ENCODE results near the gene NFAT5.
"Not testable (repeated sequence)": the region's sequence is repeated elsewhere in the genome, so short reads cannot be mapped to it uniquely, and the experiment has no call there.

Gene NFAT5

DNA sequence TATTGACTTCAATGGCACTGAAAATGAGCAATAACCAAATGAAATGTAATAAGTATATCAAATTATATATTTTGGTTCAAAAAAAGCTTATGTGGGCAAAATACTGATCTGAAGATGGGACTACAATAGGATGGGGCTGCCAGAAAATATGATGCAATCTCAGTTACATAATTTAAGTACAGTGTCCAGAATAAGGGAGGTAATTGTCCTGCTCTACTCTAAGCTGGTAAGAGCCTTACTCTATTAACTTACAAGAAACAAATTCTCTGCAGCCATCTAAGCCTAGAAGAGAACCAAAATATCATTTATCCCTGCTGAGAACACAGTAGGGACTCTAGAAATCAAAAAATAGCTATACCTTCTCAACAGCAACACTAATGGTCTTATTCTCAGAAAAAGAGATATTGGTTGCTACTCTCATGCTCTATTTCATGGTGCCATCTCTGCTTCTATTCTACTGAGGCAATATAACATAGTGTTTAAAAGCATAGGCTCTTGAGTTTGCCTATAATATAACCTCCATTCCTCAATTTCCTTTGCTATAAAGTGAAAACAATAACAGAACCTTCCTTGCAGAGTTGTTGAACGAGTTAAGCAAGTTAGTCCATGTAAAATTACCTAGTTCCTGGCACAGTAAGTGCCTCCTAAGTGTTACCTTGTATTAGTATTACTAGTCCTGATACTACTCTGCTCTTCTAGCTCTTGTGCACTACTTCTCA lies 140.6 kb downstream of the NFAT5 start:
- DNase-seq (ENCODE audit: low read depth): no peak

DNA sequence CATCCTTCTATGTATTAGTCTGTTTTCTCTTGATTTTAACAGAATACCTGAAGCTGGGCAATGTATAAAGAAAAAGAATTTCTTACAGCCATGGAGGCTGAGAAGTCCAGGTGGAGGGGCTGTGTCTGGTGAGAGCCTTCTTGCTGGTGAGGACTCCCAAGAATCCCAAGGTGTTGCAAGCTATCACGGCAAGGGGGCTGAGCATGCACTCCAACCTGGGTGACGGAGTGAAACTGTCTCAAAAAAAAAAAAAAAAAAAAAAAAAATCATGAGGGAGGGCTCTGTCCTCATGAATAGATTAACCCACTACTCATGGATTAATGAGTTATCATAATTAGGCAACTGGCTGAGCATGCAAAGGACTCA lies 141.2 kb downstream of the NFAT5 start:
- no peak for DNase-seq (ENCODE audit: low read depth)

DNA sequence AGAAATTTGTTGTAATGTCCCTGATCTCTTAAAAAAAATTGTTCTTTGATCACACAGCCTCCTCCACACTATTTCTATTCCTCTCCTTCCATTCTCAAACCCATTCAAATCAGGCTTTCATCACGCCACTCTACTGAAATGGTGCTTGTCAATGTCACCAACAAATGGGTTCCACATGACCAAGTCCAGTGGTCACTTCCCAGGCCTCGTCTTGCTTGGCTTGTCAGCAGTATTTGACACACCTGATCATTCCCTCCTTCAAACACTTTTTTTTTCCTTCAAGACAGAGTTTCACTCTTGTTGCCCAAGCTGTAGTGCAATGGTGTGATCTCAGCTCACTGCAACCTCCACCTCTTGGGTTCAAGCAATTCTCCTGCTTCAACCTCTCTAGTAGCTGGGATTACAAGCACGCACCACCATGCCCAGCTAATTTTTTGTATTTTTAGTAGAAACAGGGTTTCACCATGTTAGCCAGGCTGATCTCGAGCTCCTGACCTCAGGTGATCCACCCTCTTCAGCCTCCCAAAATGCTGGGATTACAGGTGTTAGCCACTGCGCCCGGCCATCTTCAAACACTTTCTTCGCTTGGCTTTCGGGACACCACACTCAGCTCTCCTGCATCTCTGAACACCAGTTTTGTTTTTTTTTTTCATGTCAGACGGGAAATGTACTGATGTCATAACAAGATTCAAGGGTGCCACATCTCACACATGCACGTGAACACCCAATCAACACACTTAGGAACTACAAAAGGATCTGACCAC lies 142.3 kb downstream of the NFAT5 start:
- no peak for DNase-seq (ENCODE audit: low read depth)

DNA sequence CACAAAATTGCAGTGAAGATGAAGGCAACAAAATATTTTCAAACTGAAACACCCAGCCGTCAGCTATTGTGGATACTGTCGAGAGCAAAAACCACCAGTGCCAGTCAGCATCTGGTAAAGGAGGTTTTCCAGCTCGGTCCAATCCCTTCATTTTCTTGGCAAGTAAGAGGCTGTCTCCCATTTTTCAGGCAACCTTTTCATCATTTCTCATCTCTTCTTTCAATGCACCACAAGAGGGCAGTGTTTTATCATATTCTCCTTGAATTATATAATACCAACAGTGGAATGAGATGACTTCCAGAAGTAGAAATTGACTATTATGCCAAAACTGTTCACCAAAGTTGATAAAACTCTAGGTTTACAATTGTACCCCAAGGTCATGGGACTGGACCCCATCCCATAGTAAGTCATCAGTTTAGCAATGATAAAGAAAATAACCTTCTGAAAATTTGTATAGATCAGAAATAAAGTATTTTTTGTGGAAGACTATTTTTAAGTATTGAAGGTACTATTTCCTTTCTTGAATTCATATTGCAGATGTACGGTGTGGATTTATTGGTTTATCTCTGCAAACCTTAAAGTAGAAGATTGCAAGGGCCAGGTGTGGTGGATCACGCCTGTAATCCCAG lies 143.8 kb downstream of the NFAT5 start:
- DNase-seq (ENCODE audit: low read depth): peak; percentile 66

GRCh38 chr16:69711115-69711740 lies 145.5 kb downstream of the NFAT5 start:
- DNase-seq (ENCODE audit: low read depth): peak; percentile 23

GRCh38 chr16:69712277-69712676 lies 146.5 kb downstream of the NFAT5 start:
- no peak for DNase-seq (ENCODE audit: low read depth)

- no peak for DNase-seq (ENCODE audit: low read depth)
Measured at GRCh38 chr16:69712914-69713581, 147.3 kb downstream of the NFAT5 start.

GRCh38 chr16:69717066-69717465 lies 151.3 kb downstream of the NFAT5 start:
- no peak for DNase-seq (ENCODE audit: low read depth)

- no peak for DNase-seq (ENCODE audit: low read depth)
Measured at GRCh38 chr16:69718111-69718764, 152.5 kb downstream of the NFAT5 start.

- no peak for DNase-seq (ENCODE audit: low read depth)
Measured at GRCh38 chr16:69720822-69721430, 155.2 kb downstream of the NFAT5 start.

- DNase-seq (ENCODE audit: low read depth): no peak
Measured at GRCh38 chr16:69721441-69721957, 155.7 kb downstream of the NFAT5 start.

- no peak for DNase-seq (ENCODE audit: low read depth)
Measured at GRCh38 chr16:69724414-69724873, 158.7 kb downstream of the NFAT5 start.

DNA sequence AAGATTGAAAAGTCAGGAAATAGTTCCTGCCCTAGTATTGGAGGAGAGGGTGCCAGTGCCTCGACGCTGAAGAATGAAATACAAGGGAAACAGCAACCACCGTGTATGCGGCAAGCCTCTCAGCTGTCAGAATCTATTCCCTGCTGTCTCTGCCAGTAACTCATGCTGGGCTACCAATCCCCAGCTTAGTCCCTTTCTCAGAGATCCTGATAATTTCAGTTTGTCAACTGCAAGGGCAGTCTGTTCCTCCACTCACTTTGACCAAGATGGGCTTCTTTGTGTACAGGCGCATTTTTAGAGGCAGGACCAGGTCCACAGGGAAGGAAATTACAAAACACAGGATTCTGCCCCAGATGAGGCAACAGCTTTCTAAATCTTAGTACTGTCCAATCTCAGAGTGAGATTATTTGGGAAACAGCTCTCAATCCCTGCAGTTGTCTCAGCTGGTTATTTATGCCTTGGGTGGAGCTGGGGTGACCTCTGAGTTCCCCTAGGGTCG lies 159.3 kb downstream of the NFAT5 start:
- no peak for DNase-seq (ENCODE audit: low read depth)

- DNase-seq (ENCODE audit: low read depth): no peak
Measured at GRCh38 chr16:69725480-69726312, 159.9 kb downstream of the NFAT5 start.

DNA sequence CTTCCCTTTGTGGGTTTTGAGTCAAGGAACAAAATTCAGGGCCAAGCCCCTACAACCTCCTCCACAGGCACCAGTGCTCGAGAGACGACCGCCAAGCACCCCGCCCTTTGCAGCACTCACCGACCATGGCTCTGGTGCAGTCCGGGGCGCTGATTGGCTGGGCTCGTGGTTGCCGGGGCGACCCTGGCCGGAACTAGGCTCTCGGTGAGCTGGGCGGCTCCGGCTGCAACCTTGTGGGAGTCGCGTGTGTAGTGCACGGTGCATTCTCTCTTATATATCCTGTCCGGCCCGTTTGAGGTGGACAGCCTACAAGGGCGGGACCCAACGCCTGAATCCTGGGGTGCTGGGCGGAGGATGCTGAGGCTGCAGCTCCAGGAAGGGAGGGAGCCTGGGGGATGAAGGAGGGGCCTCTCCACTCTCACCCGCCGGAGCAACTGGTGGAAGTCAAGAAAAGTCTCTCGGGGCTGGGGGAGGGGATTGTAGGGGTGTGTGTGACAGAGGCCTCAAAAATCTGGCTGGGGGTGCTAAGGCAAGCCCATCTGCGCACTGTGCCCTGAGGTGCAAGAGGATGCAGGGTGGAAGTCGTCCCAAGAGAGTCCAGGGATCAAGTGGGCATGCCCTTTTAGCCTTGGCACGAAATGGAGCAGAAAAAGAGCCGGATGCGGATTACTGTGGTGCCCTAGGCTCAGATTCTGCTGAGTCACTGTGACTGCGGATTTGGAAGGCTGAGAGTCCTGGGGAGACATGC lies 160.7 kb downstream of the NFAT5 start, which contains the start of gene NQO1:
NQO1 (minus strand) TSS at position 248 of the 748 bp plus-strand sequence; CDS start at position 127, 121 bp downstream.
- DNase-seq (ENCODE audit: low read depth): peak; percentile 98

- no peak for DNase-seq (ENCODE audit: low read depth)
Measured at GRCh38 chr16:69727916-69728270, 162.1 kb downstream of the NFAT5 start.

GRCh38 chr16:69729030-69729429 lies 163.3 kb downstream of the NFAT5 start:
- DNase-seq (ENCODE audit: low read depth): not testable (repeated sequence)

DNA sequence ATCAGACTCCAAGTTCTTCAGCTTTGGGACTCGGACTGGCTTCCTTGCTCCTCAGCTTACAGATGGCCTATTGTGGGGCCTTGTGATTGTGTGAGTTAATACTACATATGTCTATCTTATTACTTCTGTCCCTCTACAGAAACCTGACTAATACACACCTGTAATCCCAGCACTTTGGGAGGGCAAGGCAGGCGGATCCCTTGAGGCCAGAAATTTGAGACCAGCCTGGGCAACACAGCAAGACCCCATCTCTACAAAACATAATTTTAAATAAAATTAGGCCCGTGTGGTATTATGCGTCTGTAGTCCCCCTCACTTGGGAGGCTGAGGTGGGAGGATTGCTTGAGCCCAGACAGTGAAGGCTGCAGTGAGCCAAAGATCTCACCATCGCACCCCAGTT lies 165.5 kb downstream of the NFAT5 start:
- DNase-seq (ENCODE audit: low read depth): not testable (repeated sequence)

GRCh38 chr16:69732101-69732500 lies 166.3 kb downstream of the NFAT5 start:
- DNase-seq (ENCODE audit: low read depth): no peak
